IMR-90 (cell line): ENCODE data around the gene COL12A1.

Experiments
- CTCF ChIP-seq: conservative IDR thresholded peaks from 2 replicates; pipeline ENCODE4 v1.5.1; 2012; ENCODE audit warnings: mild to moderate bottlenecking, low read depth, low read length, improper control_type of control experiment
- MAFK ChIP-seq: IDR thresholded peaks from 2 replicates; pipeline ENCODE4 v1.6.1; 2012; ENCODE audit warnings: low read depth, low read length, improper control_type of control experiment
- MXI1 ChIP-seq: IDR thresholded peaks from 2 replicates; pipeline ENCODE4 v1.6.1; 2012; ENCODE audit warnings: low read depth, mild to moderate bottlenecking, low read length, moderate library complexity, borderline replicate concordance
- RCOR1 ChIP-seq: IDR thresholded peaks from 2 replicates; pipeline ENCODE4 v1.6.1; 2012; ENCODE audit warnings: mild to moderate bottlenecking, low read length, improper control_type of control experiment; ENCODE audit not compliant: insufficient replicate concordance

- TF ChIP-seq CTCF = no peak
- TF ChIP-seq MAFK = no peak
- no peak for TF ChIP-seq RCOR1
- TF ChIP-seq MXI1 = no peak
Observed at GRCh38 chr6:75149240-75149639, 56.6 kb downstream of the COL12A1 start.
